HG03575 (cell line): Measurements from ENCODE around the gene PHLDB2.
"Not testable (repeated sequence)": the region's sequence is repeated elsewhere in the genome, so short reads cannot be mapped to it uniquely, and the experiment has no call there.

Experiments
- ATAC-seq: cut with Tn5 transposase; IDR thresholded peaks from one replicate; pipeline ENCODE4 v1.9.1; 2021; ENCODE audit not compliant: unreplicated experiment, insufficient number of reproducible peaks, low FRiP score; ENCODE audit errors: extremely low read depth

PHLDB2 gene

DNA sequence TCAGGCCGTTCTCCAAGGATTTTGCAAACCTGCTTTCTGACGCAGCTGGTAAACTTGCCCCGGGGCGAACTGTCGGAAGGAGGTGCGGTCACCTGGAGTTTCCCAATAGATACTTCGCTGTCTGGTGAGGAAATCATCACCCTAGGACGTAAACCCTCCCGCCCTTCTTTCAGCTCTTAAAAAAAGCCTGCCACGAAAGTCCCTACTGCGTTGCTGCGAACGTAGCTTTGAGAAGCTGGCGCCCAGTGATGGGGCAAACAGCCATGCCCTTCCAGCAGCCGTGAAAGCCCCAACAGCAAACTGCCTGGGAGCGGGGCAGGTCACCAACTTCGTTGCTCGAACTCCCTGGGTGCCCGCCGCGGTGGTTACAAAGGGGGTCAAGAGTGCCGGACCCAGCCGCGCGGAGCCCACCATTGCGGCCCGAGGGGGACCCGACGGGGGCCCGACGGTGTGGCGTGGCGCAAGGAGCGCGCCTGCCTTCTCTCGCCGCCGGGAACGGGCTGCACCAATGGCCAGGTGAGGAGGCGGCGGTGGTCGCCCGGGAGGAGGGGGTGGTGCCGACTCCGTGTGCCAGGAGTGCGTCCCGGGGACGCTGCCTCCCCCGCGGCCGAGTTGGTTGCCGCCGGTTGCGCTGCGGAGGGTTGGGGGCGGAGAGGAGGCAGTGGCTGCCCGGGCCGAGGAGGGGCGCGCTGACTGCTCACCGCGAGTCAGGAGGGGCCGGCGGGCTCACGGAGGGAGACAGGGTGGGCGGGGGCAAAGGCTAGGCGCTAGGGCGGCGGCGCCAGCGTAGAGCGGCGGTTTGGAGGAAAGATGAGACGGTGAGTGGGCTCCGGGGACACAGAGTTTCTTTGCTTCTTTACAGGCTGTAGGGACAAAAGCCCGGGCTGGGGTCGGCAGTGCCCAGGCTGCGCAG lies at the start of gene PHLDB2:
Gene PHLDB2 (plus strand): TSS at position 205 of the 913 bp plus-strand sequence. CDS start 24,813 bp downstream, outside the sequence.
- ATAC-seq, result no peak

DNA sequence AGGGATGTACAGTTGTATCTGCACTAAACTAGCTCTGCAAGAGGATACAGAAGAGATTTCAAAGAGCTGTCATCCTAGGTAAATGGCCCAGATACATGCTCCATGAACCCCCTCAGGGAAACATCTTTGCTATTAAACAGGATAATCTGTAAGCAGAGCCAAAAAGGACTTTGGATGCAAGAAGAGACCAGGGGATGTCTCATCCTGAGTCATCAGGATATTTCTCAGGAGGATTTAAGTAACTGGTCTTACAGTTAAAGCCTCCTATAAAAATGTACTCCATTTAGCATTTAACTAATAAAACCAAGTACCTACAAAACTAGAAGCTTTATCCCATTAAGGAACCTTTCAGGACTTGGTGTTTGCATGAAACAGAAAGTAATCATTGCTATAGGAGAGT lies 48.2 kb upstream of the PHLDB2 start:
- ATAC-seq, result no peak

DNA sequence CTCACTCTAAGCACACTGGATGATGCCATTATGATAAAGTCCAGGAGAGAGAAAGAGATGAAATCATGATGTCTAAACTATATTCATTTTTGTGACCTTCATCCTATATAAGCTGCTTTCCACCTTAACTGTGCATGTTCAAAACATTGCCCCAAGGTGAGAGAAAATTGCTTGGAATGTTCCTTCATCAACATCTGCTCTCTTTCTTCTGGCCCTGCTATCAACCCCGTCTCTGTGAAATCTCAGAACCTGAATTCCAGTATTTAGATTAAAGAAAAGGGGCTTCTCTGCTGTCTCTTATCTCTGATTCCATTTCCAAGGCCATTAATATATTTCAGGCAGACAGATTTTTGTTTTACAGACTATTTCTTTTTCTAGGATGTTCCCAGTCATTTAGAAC lies 47.3 kb upstream of the PHLDB2 start:
- no peak for ATAC-seq

DNA sequence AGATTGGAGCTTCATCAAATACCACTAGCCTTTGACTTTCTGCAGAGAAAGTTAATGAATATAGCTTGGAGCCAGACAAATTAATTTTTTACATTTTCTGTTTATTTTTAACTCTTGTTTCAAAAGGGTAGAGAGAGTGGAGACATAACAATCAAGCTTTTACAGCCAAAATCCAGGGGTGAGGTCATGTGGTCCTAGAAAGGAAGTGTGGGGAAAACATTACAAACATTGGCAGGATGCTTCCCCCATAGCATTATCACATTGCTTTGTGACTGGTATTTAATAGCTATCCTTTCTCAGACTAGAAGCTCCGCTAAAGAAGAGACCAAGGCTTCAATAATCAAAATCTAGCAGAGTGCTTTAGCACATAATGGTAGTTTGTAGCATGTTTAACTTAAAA lies 46.4 kb upstream of the PHLDB2 start:
- no peak for ATAC-seq

DNA sequence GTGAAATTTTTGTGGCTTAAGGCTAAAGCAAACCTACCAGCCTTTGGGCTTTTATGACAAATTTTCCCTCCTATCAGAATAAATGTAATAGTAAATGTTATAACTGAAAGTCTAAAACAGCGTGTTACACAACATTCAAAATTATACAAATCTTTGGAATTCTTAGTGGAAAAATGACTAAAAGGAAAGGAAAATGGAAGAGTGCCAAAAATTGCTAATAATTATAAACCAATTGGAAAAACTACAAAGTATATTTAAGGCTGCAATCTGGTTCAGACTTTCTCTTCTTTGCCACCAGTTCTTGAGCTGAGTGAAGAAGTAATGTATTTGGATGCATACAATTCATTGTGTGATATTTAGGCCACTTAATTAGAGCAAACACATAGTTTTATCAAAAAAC lies 45.6 kb upstream of the PHLDB2 start:
- no peak for ATAC-seq

DNA sequence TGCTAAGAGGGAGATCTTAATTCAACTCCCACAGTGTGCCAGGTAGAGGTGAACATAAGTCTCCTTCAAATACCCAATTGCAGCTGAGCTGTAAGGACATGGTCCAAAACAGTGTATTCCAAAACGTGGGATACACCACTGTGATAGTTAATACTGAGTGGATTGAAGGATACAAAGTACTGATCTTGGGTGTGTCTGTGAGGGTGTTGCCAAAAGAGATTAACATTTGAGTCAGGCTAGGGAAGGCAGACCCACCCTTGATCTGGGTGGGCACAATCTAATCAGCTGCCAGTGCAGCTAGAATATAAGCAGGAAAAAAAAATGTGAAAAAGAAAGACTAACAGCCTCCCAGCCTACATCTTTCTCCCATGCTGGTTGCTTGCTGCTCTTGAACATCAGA lies 45.1 kb upstream of the PHLDB2 start:
- no peak for ATAC-seq

DNA sequence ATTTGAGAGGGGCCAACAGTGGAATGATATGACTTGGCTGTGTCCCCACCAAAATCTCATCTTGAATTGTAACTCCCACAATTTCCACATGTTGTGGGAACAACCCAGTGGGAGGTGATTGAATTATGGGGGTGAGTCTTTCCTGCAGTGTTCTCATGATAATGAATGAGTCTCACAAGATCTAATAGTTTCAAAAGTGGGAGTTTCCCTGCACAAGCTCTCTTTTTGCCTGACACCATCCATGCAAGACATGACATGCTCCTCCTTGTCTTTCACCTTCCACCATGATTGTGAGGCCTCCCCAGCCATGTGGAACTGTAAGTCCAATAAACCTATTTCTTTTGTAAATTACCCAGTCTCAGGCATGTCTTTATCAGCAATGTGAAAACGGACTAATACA lies 42.3 kb upstream of the PHLDB2 start:
- not testable (repeated sequence) for ATAC-seq

DNA sequence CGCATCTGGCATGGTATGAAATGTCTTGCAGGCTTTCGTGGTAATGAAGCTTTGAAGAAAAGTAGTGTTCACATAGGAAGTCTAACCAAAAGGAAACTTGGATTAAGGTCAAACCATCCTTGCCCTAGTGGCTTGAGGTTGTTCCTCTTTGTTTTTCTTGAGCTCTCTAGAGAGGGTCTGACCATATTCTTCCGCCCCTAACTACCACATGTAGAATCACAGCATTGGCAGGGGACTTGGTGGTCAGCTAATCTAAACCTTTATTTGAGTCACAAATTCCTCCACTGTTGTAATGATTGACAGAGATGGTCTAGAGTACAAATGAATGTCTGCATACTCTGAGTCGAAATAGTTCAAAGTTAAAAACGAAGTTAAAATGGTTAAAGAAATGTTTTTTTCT lies 39.1 kb upstream of the PHLDB2 start:
- no peak for ATAC-seq

DNA sequence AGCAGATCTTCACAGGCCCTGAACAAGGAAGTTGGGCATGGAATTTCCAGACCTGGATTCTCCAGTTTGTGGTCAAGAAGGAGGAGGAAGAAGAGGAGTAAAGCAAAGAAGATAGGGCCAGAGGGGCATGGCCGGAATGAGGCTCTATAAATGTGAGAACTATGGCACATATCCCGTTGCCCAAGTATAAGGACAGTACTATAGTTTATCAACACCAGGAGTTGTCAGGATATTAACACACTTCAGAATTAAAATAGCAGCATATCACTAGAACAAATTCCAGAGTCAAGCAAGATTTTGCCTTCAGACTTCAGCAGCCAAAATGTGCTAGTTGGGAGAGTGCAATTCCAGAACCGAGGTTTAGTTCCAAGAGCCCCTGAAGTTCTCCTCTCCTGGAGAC lies 38.4 kb upstream of the PHLDB2 start:
- no peak for ATAC-seq

DNA sequence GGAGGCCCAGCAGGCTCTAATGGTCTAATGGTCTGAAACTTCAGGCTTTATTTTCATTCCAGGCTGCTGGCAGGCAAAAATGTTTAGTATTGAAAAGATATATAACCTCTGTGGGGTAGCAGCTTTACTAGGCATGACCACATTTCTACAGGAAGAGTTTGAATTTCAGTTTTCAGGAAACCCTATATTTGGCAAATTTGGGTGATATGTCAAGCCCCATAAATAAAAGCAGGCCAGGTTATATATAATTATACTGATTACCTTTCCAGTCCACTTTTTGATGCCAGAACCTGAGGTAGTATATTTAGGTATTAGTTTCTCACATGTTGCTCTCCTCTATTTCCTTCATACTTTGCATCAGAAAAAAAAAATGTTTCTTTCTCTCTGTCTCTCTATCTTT lies 37.2 kb upstream of the PHLDB2 start:
- no peak for ATAC-seq

DNA sequence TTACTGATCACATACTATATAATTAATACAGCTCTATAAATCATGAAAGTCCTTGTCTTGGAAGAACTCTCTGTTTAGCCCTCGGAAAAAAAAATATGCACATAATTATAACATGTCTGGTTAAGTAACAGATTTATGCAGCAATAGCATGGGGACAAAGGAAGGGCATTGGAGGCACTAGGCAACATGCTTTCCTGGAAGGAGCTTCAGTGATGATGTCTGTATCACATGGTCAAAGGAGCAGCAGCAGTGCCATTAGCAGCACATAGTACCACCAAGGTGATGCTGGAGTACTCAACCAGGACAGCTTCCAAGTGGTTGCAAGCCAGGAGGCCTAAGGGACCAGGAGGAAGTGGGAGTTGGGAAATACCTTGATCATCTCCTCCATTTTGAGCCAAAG lies 36.3 kb upstream of the PHLDB2 start:
- ATAC-seq, result no peak

DNA sequence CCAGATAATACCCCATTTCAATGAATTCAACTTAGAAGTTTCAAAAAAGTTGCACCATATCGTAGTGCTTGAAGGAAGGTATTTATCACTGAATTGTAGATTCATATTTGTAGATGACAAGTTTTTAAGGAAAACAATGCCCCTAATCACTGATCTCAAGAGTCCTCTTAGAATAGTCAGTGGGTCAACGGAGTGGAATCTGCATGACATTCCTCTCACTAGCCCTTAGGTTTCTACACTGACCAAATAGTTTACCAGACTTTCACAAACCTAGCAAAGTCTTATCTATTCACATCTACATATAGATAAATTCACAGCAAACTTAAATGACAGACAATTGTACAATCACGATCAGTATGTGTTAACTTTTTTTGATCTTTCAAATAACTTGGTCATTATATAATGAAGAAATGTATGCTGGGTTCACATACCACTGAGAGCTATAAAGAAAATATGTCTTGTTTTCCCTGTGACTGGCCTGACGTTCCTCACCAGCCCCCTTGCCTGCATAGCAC lies 35.7 kb upstream of the PHLDB2 start:
- no peak for ATAC-seq

DNA sequence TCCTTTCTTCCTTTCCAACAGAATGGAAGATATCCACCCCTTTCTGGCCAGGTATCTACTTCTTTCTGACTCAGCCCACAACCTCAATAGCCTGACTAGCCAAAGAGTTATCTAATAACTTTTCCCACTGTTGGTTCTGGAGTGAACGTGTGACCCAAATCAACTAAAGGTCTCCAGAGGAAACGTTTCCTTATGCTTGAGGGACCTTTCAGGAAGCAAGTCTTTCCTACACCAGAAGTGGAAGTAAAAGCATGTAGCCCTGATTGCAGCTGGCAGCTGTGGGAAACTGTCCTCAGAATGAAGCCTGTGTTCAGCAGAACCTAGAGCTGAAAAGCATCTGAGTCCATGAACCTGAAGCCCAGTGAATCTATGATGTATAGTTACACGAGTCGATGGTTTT lies 34.7 kb upstream of the PHLDB2 start:
- no peak for ATAC-seq

DNA sequence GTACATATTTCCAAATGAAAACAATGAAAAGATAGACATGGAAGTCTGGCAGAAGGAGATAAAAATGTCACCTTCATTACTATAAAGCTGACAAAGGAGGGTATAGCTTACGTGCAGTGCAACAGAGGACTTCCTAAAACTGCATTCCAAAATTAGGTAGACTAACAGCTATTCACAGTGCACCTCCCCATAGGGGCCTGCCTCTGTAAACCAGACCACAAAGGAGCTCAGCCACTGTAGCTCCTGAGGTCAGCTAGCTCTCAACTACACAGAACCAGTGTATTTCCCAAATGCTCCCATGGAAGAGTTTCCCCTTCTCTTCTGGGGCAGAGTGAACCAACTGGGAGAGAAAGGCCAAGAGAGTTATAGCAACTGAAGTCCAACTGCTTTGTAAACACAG lies 31.2 kb upstream of the PHLDB2 start:
- no peak for ATAC-seq

DNA sequence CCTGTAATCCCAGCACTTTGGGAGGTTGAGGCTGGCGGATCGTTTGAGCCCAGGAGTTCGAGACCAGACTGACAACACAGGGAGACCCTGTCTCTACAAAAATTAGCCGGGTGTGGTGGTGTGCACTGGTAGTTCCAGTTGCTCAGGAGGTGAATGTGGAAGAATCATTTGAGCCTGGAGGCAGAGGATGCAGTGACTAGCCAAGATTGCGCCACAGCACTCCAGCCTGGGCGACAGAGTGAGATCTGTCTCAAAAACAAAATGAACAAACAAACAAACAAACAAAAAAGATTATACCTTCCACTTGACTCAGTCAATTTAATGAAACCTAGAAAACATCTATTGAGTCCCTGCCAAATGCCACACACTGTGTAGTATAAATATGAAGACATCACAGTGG lies 30.5 kb upstream of the PHLDB2 start:
- ATAC-seq, result no peak

DNA sequence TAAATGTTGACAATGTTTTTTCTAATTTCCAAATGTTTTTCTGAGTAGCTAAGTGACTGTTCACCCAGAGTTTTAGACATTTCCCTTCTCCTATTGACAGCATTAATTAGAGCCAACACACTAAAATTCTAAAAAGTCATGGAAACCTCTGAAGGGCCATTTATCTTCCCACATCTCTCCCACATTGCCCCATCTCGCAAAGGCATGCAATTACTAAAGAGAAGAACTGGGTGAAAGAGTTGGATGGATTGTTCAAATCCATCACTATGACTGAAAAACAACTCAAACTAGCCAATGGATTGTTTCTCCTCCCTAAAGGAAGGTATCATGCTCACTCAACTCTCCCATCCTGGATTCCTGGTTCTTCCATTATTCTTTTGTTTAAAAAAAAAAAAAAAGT lies 30.0 kb upstream of the PHLDB2 start:
- ATAC-seq, result no peak

DNA sequence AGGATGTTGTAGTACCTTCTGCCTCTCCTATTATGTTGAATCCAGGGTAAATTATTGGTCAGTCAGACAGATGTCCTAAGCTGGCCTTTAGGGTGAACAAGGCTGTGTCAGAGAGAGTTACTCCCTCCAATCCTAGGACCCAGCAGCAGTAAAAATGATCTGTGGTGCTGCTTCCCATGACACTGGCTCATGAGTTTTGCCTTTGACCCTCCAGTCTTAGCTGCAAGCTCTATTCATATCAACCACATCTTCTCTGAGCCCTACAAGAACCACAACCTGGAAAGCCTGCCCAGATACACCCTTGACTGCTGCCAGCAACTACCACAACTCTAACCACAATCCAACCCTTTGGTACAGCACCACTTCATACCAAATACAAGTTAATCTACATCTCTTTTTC lies 27.2 kb upstream of the PHLDB2 start:
- ATAC-seq, result no peak

DNA sequence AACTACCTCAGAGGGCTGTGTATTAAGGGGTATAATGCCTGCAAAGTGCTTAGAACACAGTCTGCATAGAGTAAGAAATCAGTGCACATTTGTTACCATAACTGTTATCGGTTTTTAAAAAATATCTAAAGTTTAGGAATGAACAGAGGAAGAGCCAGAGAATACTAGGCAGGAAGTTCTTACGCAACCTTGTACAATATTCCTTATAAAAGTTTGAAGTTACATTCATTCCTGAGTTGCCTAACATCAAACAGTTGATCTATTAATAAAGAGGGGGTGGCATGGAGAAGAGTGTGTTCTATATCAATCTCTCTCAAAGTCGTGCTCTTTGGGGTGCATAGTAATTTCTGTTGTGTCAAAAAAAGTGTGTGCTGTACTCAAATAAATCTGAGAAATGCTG lies 22.0 kb upstream of the PHLDB2 start:
- no peak for ATAC-seq

DNA sequence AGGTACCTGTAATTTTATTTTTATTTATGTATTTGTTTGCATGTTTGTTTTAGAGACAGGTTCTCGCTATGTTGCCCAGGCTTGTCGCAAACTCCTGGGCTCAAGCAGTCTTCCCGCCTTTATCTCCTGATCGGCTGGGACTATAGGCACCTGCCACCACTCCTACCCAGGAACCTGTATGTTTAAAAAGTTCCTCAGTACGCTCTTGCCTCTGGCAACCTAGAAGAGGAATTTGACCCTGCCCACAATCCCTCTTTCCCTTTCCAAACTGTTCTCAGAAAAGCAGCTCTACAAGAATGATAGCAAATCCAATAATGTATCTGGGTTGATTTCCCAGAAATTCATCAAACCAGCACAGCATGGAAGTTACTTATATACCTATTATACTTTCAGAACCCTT lies 20.9 kb upstream of the PHLDB2 start:
- ATAC-seq, result no peak

DNA sequence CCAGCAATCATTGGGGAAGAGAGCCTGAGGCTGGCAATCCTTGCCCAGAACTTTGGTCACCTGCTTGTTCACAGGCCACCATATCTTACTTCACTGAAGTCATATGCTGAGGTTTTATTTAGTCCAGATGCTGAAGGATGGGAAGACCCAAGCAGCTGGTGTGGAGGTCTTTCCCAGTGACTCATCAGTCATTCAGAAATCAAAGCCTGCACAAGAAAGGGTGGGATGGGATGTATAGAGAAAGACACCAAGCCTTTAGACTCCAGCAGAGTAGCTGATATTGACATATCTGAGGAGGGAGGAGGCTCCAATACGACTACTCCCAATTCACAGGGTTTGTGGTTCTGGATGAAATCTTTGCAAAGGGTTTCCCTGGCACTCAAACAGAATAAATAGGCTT lies 13.0 kb upstream of the PHLDB2 start:
- ATAC-seq, result no peak

DNA sequence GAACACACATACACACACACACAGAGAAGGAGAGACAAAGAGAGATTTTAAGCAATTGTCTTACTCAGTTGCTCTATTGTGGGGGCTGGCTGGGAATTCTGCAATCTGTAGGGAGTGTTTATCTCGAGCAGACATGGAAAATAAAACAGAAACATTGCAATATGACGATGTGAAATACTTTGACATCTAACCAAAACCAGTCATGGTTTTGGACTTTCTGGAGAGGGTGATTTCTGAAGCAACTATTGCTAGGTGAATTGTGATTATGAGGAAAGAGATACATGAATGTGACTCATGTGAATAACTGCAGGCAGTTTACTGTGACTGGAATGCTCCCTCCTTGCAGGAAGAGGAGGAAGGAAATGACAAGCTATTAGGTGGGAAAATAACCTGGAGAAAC lies 12.3 kb upstream of the PHLDB2 start:
- ATAC-seq, result no peak
